Upper lobe of left lung (tissue), 6 donors: Measurements from ENCODE around the gene CLMP. TPM values are rescaled to one million over a fixed set of nuclear protein-coding genes. Genes with fewer than 3 reads are reported as not detected.

Experiments used
- ATAC-seq, 2 donors: fragments of 200-7000 bp; cut with Tn5 transposase; one replicate each; pipeline ENCODE4 v1.9.1; 2022; ENCODE audit warnings: mild to moderate bottlenecking in 2 of 2, moderate library complexity in 2 of 2; ENCODE audit not compliant: low FRiP score in 2 of 2
- DNase-seq, 2 donors: peaks; one replicate each; pipeline ENCODE4 v3.0.0-alpha.2; 2019 to 2020
- H3K27ac ChIP-seq, 4 donors: fragments of 200-600 bp; sonication (generic); one replicate each; pipeline ENCODE4 v1.5.1; 2016 to 2019
- H3K27me3 ChIP-seq, 4 donors: fragments of 200-600 bp; sonication (generic); one replicate each; pipeline ENCODE4 v1.5.1; 2017 to 2019
- H3K36me3 ChIP-seq, 4 donors: fragments of 200-600 bp; sonication (generic); one replicate each; pipeline ENCODE4 v1.5.1; 2016 to 2019
- H3K4me1 ChIP-seq, 4 donors: fragments of 200-600 bp; sonication (generic); one replicate each; pipeline ENCODE4 v1.5.1; 2018 to 2019
- H3K4me3 ChIP-seq, 4 donors: fragments of 200-600 bp; sonication (generic); one replicate each; pipeline ENCODE4 v1.5.1; 2017 to 2019; ENCODE audit warnings: mild to moderate bottlenecking in 2 of 4, moderate library complexity in 1 of 4
- H3K9me3 ChIP-seq, 4 donors: fragments of 200-600 bp; sonication (generic); one replicate each; pipeline ENCODE4 v1.5.1; 2018 to 2019
- CTCF ChIP-seq, 6 experiments: fragments of 450-650 bp in 4 of 6; fragments of 200-600 bp in 2 of 6; sonication (generic) in 2 of 6; IDR thresholded peaks; one replicate each; pipeline ENCODE4 v1.5.1; 2016 to 2019; ENCODE audit warnings: antibody characterized with exemption in 6 of 6
- EP300 ChIP-seq, 4 donors: sonication (generic); formaldehyde crosslinking; IDR thresholded peaks; one replicate each; pipeline ENCODE4 v1.5.1; 2017; ENCODE audit warnings: antibody characterized with exemption in 4 of 4, control low read depth in 2 of 4
- POLR2A ChIP-seq, 4 donors: fragments of 450-650 bp; IDR thresholded peaks; one replicate each; pipeline ENCODE4 v1.5.1; 2016 to 2017; ENCODE audit warnings: antibody characterized with exemption in 4 of 4, mild to moderate bottlenecking in 2 of 4
- POLR2AphosphoS5 ChIP-seq, 2 donors: sonication (generic); formaldehyde crosslinking; IDR thresholded peaks; one replicate each; pipeline ENCODE4 v1.5.1; 2017; ENCODE audit warnings: antibody characterized with exemption in 2 of 2
- WGBS, 2 donors: methylation state at CpG; one replicate each; pipeline ENCODE4 v1.1.5; 2017 to 2018; 5-methylcytosine and 5-hydroxymethylcytosine counted together
- total RNA-seq, 6 donors: library from RNA; depleted of rRNA in 4 of 6; stranded (reverse); fragments of >200 nt in 4 of 6; gene quantifications; one replicate each; pipeline versions ENCODE4 v1.1.0 to v1.2.1, GENCODE V29; 2016 to 2021
- donor health status: DM: no; HTN: no; CAD: no; lungs with moderate emphysema.
- donor health status: DM: no; HTN: yes; CAD: no; lungs with severe emphysema.

The CLMP gene
- total RNA-seq, 6 donors from 2014 or later = 6.0 to 23.4 (median 15.3) TPM

GRCh38 chr11:123143476-123143875, 51.6 kb downstream of the CLMP start:
- DNase-seq = no peak
- no peaks in the 10 kb centered on the region for H3K4me1 ChIP-seq
- TF ChIP-seq POLR2A (IDR thresholded peaks at IDR 0.05) (no peak), CTCF (IDR thresholded peaks at IDR 0.05) (no peak), EP300 (IDR thresholded peaks at IDR 0.05) (no peak), POLR2AphosphoS5 (IDR thresholded peaks at IDR 0.05) (no peak)
- H3K27ac ChIP-seq = no peak overlapping the region
- 76 to 78% methylated on average over 5 of the region's 5 CpGs for WGBS, 2 donors
- no peak for ATAC-seq
- H3K4me3 ChIP-seq = no peak overlapping the region
- H3K9me3 ChIP-seq = no peaks in the 10 kb centered on the region
- no peaks in the 10 kb centered on the region for H3K27me3 ChIP-seq
- H3K36me3 ChIP-seq = no peaks in the 10 kb centered on the region

GRCh38 chr11:123139206-123139605, 55.8 kb downstream of the CLMP start:
- no peaks in the 10 kb centered on the region for H3K27me3 ChIP-seq
- H3K27ac ChIP-seq = no peak overlapping the region
- ATAC-seq = no peak
- no peak overlapping the region for H3K4me3 ChIP-seq
- H3K36me3 ChIP-seq = no peaks in the 10 kb centered on the region
- 81 to 94% methylated on average over 4 of the region's 4 CpGs for WGBS, 2 donors
- H3K9me3 ChIP-seq = no peaks in the 10 kb centered on the region
- TF ChIP-seq EP300 (IDR thresholded peaks at IDR 0.05) = no peak
- TF ChIP-seq POLR2AphosphoS5 (IDR thresholded peaks at IDR 0.05) = no peak
- no peak for TF ChIP-seq CTCF (IDR thresholded peaks at IDR 0.05)
- no peak for TF ChIP-seq POLR2A (IDR thresholded peaks at IDR 0.05)
- peaks cover 0 to 7% (median 4%) of the 10 kb centered on the region in 4 donors for H3K4me1 ChIP-seq
- no peak for DNase-seq

GRCh38 chr11:123137431-123138224, 57.4 kb downstream of the CLMP start:
- H3K4me1 ChIP-seq = peaks cover 0 to 7% (median 4%) of the 10 kb centered on the region in 4 donors
- H3K27me3 ChIP-seq = no peaks in the 10 kb centered on the region
- ATAC-seq = peak; percentile 63 to 91
- WGBS, 2 donors = 31 to 34% methylated on average over 21 to 24 of the region's 24 CpGs
- peak overlapping the region in 2 of 4 donors; percentile 3 to 15 for H3K4me3 ChIP-seq
- TF ChIP-seq POLR2AphosphoS5 (IDR thresholded peaks at IDR 0.05) = peak in 1 of 2 donors; percentile 65
- TF ChIP-seq POLR2A (IDR thresholded peaks at IDR 0.05) = no peak
- no peak for TF ChIP-seq CTCF (IDR thresholded peaks at IDR 0.05)
- TF ChIP-seq EP300 (IDR thresholded peaks at IDR 0.05) = no peak
- H3K36me3 ChIP-seq = no peaks in the 10 kb centered on the region
- peak; percentile 60 to 82 for DNase-seq
- peak overlapping the region in 3 of 4 donors; percentile 12 to 70 (median 46) for H3K27ac ChIP-seq
- H3K9me3 ChIP-seq = no peaks in the 10 kb centered on the region

GRCh38 chr11:123135863-123136446, 59.1 kb downstream of the CLMP start:
- WGBS, 2 donors = 88 to 94% methylated on average over 17 to 18 of the region's 18 CpGs
- Histone ChIP-seq H3K4me1 (peaks cover 0 to 14% (median 4%) of the 10 kb centered on the region in 4 donors), H3K9me3 (no peaks in the 10 kb centered on the region), H3K36me3 (no peaks in the 10 kb centered on the region), H3K27me3 (no peaks in the 10 kb centered on the region), H3K27ac (no peak overlapping the region), H3K4me3 (no peak overlapping the region)
- DNase-seq = no peak
- no peak for TF ChIP-seq CTCF (IDR thresholded peaks at IDR 0.05)
- TF ChIP-seq POLR2A (IDR thresholded peaks at IDR 0.05) = no peak
- no peak for TF ChIP-seq POLR2AphosphoS5 (IDR thresholded peaks at IDR 0.05)
- TF ChIP-seq EP300 (IDR thresholded peaks at IDR 0.05) = no peak
- no peak for ATAC-seq
